SW 1271 (cell line): ENCODE measurements around the gene AKAP11.

ENCODE experiments used
- DNase-seq, 2 experiments: peaks; one replicate each; lab custom pipeline; 2025; lab: John Stamatoyannopoulos, UW

Gene AKAP11

DNA sequence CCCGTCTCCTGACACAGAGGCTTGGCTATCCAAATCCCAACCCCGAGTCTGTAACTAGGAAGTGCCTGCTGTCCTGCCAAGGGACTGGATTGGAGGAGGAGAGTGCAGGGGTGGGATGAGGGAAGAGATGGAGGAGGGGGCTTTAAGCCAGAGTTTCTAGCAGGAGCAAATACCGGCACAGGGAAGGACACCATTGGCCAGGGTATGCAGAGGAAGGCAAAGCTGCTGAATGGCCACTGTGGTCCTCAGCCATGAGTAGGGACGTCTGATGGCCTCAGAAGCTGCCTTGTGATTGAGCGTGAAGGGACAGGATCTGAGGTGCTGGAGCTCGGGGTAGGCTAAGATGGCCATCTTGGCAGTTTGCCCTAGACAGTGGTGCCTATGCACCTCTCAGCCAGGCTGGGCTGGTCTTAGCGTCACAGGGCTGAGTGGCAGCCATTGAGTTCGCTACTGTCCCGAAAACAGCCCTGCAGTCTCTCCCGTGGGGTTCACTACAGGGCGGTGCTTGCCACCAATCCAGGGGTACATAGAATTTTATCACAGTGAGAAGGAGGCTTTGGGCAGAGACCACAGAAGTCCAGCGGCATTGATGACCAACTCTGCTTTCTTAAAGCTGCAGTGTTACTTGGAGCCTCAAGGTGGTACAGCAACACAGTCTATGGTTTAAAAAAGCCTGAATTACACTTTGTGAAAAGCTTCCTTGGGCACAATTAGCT is 61.8 kb downstream of the AKAP11 start:
- DNase-seq, result peak in 1 of 2 experiments; percentile 19

DNA sequence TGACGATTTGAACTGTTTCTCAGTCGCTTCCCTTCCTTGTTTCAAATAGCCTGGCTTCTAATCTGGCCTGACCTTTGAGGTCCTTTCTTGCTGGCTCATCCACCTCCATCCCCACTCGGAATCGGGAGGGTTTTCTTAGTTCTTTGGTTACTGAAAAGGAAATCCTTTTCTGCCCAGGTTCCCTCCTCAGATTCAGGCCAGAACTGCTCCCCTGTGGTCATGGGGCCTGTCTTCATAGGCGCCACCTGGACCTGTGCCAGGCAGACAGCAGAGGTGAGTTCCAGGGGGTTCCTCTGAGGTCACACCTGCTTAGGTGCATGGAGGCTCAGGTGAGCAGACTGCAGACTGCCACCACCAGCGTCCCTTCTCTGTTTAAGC is 62.4 kb downstream of the AKAP11 start:
- DNase-seq, result no peak

DNA sequence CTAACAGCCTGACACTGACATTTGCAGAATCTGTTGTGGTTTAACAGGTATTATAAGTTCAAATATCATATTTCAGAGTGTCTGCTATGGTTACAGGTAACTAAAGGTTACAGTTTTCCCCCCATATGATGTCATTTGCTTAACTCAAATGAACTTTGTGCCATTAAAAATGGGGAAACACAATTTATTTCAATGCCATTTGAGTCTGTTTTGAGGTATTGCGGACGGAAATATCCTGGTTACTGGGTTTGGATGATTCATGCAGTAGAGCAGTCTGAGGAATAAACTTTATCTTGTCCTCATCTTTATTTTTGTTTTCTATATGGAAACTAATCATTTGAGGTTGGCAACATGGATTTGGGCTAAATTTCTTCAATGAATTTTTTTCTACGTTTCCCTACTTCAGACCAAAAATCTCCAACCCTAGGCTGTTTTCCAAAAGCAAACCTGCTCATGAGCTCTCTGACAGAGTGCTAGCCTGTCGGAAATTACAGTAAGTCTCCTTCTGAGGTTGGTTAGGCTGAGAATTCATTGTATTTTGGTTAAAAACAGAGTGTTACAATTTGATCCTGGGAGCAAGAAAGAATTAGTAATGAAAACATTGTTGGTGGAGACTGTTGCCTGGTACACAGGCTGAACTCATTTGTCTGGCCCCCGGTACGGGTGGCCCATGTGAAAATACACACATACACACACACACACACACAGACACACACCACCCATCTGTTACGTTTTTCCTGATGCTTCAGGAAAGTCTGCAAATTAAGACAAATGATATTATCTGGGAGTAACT is 66.1 kb downstream of the AKAP11 start:
- DNase-seq, result no peak

DNA sequence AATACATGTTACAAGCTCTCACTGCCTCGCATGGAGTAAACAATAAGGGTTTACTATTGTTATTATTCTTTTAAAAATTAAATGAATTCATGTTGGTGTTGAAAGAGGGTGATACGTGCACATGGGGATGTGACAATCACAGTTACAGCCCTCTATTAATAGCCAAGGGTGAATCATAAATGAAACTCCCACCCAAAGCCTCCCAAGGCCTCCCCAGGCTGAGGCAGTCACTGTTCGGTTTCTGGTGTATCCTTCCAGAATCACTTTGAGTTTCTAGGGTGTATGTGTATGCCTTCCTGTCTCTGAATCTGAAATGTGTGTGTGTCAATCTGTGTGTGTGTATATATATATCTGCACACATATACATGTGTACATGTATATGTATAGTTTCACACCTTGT is 73.4 kb downstream of the AKAP11 start:
- DNase-seq, result no peak

DNA sequence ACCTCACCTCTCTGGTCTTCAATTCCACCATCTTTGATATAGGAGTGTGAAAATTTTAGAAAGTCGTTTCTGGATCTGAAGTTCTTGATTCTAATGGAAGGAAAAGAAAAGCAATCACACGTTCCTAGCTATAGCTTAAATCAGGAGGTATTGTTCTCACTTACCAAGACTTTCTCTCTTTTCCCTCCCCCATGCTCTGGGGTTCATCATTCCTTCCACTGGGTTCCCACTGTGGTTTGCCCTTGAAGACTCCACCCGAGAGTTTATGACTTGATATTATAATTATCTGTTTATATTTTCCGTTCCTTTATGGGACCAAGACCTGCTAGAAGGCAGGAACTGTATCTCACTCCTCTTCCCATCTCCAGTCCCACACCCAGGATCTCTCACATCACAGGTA is 76.6 kb downstream of the AKAP11 start:
- DNase-seq, result no peak

DNA sequence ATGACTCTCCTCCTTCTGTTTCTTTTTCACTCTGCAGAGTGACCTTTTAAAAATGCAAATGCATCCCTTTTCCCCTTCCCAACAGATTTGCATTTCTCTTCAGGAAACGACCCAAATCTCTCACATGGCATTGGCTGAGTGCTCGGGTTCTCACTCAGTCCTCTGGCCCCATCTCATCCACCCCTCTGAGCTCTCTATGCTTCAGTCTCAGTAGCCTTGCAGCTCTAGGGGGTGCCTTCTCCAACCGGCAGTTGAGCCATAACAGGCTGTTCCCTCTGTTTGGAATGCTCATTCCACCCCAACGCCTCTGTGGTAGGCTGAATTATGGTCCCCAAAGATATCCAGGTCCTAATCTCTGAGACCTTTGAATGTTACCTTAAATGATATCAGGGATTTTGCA is 78.2 kb downstream of the AKAP11 start:
- DNase-seq, result no peak

DNA sequence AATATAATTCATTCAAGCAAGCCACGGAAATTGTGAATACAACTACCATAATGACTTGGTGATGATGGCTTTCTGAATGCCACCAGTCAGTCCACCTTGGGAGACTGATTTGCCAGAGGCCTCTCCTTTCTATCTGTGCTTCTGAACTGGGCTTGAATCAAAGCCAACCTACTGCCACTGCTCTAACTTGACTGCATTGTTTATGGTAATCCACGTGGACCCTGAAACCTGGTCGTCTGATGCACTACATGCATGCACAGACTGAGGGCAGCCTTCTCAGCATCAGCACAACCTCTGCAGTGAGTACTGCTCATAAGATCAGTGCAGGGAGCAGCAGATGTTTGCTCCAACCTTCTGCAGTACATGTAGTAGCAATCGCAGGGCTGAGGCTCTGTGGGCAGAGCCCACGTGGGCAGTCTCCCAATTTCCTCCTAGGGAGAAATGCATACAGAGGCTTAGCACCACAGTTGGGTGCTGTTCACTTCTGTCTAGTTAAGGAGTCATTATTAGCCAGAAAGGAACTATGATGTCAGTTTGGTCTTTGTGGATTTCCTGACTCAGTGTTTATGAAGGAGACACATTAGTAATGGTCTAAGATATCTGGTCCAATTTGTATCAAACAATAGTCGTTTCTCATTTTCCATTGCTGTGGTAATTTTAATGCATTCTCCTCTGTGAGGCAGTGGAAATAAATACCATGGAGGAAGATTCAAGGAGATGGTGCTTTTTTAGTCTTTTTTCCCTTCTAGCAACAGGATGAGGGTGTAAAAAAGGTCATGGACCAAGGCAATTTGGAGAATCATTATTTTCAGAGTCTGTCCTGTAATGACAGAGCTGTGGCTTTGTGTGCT is 82.5 kb downstream of the AKAP11 start:
- no peak for DNase-seq

DNA sequence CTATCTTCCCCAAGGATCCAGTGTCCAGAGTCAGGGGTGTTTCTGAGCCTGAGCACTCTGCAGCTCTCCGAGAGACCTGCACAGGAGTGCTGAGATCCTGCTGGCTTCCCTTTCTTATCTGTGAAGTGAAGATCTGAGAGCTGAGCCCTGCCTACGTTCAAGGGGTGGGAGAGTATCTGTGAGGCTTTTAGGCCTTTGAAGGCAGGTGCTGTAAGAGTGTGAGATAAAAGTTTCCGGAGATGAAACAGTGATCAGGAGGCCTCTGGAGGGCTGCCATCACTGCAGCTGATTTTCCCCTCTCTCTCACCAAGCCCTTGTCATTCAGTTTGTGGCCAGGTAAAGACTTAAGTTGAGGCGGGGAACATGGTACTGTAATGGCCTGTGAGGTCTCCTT is 83.1 kb downstream of the AKAP11 start:
- DNase-seq, result no peak

DNA sequence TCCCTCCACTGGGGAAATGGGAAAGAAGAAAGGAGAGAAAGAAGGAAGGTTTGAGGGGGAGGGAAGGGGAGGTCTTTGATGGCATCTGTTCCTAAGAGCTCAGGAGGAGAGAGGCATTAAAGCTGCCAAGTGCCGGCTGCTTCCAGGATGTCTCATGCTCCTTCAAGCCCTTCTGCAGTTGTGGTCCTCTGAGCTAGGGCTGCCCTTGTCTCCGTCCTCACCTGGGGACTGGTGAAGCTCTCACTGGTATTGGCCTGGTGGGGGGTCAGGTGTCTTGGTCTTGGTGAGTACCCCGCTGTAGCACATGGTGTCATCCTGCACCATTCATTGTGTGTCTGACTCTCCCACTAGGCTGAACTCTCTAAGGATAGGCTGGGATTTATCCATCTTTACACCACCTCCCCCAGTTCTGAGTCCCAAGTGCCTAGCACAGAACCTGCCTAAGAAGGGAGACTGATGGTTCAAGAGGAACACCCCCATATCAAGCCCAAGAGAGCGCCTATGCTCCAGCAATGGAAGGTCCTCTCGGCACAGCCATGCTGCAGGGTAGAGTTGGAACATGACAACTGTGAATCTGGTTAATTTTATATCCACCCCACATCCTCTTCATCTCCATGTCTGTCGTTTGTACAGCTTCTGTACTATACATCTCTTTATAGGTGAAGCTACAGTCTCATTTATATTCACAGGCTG is 83.7 kb downstream of the AKAP11 start:
- no peak for DNase-seq

DNA sequence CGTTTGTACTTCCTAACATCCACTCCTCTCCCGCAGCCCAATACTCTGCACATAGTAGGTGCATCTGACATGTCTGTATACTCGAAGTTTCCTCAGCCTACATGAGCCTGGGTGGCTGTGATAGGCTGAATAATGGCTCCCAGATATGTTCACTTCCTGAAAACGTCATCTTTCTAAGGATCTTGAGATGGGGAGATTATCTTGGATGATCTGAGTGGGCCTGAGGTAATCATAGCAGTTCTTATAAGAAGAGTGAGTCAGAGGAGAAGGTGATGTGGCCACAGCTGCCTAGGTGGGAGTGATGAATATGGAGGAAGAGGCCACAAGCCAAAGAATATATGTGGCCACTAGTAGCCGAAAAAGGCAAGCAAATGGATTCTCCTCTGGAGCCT is 84.2 kb downstream of the AKAP11 start:
- DNase-seq, result no peak

DNA sequence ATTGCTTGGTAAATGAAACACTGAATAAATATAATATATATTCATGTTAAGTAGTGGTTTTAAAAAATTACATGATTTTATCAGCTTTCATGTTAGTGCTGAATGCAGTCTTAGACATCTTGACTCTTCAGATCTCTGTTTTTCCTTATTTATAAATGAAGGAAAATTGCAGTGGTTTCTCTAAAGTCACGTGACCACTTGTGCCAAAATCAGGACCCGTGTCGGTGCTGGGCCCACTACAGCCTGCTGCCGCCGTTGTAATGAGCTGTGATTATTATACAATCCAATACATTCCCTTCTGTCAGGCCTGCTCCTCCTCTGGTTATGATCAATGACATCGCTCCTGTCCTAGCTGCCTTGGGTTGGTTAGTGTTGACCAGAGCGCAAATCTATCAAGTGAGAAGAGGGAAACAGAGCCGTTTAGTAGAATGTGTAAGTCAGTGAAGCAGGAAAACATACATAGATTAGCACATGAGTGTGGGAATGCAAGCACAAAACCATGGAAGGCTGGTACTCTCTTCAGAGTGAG is 88.2 kb downstream of the AKAP11 start:
- no peak for DNase-seq

DNA sequence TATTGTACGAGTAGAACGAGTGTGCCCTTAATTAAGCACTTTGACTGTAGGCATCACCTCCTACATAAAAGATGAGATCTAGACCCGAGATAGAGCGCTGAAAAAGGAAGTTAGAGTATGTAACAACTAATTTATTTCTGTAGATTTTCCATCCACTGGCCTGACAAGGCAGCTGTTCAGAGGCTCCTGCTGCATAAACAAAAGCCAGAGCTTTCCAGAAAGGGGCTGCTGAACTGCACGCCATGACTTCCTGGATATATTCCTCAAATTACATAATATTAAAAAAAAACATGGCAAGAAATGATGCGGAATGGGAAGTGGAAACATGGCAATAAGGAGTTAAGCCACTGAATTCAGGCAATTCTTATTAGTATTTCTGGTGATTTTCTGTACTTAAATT is 89.7 kb downstream of the AKAP11 start:
- DNase-seq, result no peak

DNA sequence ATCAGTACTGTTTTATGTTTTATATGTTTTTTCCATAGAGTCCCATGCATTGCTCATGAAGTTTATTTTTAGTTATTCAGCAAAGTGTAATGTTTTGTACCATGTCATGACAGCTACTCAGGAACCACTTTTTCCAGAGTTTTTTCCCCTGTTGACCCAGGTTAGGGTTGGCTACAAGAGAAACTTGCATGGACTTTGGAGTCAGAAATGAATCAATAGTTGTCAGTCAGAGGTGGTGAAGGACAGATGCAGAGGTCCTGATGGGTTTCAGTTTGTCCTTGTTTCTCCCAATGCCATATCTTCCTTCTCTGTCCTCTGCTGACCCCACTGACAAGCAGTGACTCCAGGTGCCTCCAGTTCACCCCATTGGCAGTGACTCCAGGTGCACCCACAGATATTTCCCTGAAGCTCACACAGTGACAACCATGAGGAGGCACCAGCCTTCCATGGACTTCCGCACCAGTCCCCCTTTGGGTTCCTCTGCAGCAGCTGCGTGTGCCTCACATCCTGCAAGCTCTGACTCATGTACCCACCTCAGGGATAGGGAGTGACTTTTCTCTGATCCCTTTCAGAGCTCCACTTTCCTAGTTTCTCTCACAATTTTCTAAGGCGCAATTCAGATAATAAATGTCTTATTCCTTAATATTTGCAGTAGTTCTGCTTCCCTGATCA is 92.1 kb downstream of the AKAP11 start:
- DNase-seq, result no peak

DNA sequence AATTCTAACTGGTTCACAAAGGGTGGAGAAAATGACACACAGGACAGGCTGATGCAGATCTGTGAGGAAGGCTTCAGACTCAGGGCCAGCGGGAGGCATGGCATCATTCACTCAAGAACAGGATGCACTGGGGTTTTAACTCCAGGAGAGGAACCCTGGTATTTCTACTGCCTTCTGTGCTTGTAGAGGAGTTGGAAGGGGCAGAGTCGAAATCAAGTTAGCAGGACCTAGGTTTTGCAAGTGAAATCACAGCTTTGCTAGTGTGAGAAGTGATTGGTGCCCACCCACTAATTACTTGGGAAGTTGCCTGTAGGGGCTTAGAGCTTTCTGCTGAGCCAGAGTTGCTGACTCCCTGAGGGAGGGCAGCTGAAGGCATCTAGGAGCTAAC is 92.7 kb downstream of the AKAP11 start:
- no peak for DNase-seq

DNA sequence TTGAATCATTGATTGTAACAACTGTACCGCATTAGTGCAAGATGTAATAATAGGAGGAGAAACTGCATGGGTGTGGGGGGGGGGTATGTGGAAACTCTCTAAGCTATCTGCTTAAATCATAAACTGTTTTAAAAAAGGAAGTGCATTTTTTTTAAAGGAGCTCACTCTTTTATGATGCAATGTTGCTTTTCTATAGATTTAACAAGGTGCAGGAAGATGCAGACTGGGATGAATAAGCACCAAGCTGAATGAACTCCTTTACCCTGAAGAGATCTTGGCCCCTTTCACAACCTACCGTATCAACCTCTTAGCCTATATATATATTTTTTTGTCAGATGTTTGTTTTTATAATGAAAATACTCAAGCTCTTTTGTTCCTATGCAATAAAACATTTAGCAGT is 95.9 kb downstream of the AKAP11 start:
- no peak for DNase-seq

DNA sequence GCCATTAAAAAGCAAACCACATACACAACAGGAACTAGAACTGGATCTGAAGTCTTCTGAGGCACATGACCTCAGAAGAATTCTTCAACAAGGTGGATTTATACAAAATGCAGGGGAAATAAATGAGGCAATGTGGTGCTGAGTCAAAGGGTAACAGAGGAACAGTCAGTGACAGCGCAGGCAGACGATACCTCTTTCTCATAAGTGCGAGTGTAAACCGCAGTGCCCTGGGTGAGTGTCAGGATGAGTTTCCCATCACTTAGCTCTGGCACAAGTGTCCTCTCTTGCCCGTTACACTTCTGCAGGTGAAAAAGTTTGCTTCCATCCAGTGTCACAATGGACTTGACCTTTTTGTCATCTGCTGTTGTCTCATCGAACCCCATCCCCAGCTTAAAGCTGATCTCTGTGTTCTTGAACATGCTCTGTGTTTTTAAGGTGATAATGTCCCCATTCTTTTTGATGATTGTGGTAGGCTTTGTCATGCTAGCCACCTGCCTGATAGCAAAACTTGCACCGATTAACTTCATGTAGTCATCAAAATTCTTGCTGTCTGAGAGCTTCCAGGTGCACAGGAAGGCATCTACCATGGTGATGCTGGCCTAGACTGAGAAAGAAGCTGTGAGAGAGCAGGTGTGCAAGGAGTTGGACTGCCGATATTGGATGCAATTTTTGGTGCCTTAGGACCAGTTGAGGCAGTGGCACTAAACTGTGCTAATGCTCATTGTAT is 97.3 kb downstream of the AKAP11 start:
- no peak for DNase-seq

DNA sequence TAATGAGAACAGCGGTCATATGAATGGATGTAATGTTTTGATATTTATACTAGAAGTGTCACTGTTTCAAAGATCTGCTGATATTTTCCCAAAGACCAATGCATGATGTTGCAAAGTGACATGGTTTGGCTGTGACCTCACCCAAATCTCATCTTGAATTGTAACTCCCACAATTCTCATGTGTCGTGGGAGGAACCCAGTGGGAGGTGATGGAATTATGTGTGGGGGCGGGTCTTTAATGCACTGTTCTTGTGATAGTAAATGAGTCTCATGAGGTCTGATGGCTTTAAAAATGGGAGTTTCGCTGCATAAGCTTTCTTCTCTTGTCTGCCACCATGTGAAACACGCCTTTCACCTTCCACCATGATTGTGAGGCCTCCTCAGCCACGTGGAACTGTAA is 98.3 kb downstream of the AKAP11 start:
- DNase-seq, result no peak
